Spleen (tissue), 11 donors: ENCODE measurements around the gene CENPM. TPM values are rescaled to one million over a fixed set of nuclear protein-coding genes. Genes with fewer than 3 reads are reported as not detected.
A peak's percentile ranks its signal among the peaks of the same experiment; 100 is the strongest.

Experiments used
- DNase-seq: peaks from one replicate; pipeline ENCODE4 v3.0.0-alpha.2; 2020
- H3K27ac ChIP-seq, 8 donors: fragments of 200-600 bp; sonication (generic) in 7 of 8; 1 replicate in 4 of 8; 2 replicates in 4 of 8; pipeline versions ENCODE4 v1.5.0 to v1.8.0; 2016 to 2021; ENCODE audit warnings: inconsistent platforms in 4 of 8, mild to moderate bottlenecking in 4 of 8, moderate library complexity in 1 of 8
- H3K27me3 ChIP-seq, 7 donors: fragments of 200-600 bp; sonication (generic) in 6 of 7; replicated peaks in 1 of 7; 1 replicate in 4 of 7; 2 replicates in 3 of 7; pipeline versions ENCODE4 v1.5.0 to v1.8.0; 2016 to 2021; ENCODE audit warnings: inconsistent platforms in 3 of 7, mild to moderate bottlenecking in 1 of 7
- H3K36me3 ChIP-seq, 6 donors: fragments of 200-600 bp; sonication (generic) in 5 of 6; 1 replicate in 4 of 6; 2 replicates in 2 of 6; pipeline versions ENCODE4 v1.5.0 to v1.8.0; 2016 to 2021; ENCODE audit warnings: inconsistent platforms in 2 of 6
- H3K4me1 ChIP-seq, 6 donors: fragments of 200-600 bp; sonication (generic) in 5 of 6; 1 replicate in 3 of 6; 2 replicates in 3 of 6; pipeline versions ENCODE4 v1.5.0 to v1.8.0; 2016 to 2021; ENCODE audit warnings: inconsistent platforms in 3 of 6
- H3K4me3 ChIP-seq, 8 donors: fragments of 200-600 bp; sonication (generic) in 7 of 8; 1 replicate in 4 of 8; 2 replicates in 4 of 8; pipeline versions ENCODE4 v1.5.0 to v1.8.0; 2016 to 2021; ENCODE audit warnings: inconsistent platforms in 4 of 8, mild to moderate bottlenecking in 4 of 8, moderate library complexity in 2 of 8
- H3K9me3 ChIP-seq, 8 donors: fragments of 200-600 bp; sonication (generic) in 7 of 8; 1 replicate in 4 of 8; 2 replicates in 4 of 8; pipeline versions ENCODE4 v1.5.0 to v1.8.0; 2016 to 2021; ENCODE audit warnings: inconsistent platforms in 4 of 8
- POLR2A ChIP-seq, 3 donors: fragments of 450-650 bp; IDR thresholded peaks; one replicate each; pipeline ENCODE4 v1.5.1; 2017; ENCODE audit warnings: antibody characterized with exemption in 3 of 3, mild to moderate bottlenecking in 1 of 3
- POLR2AphosphoS5 ChIP-seq, 3 donors: sonication (generic); formaldehyde crosslinking; IDR thresholded peaks; one replicate each; pipeline ENCODE4 v1.5.1; 2017; ENCODE audit warnings: antibody characterized with exemption in 3 of 3
- WGBS, 5 donors: extraction: QIAGEN DNeasy Blood & Tissue Kit in 3 of 5; methylation state at CpG; one replicate each; pipeline versions ENCODE4 v1.1.5 to v1.1.7; 2013 to 2018; 5-methylcytosine and 5-hydroxymethylcytosine counted together
- intact Hi-C: fragments of 100-400 bp; cut with DNase I; formaldehyde crosslinking; loops from one replicate; pipeline ENCODE4 v1.15.0; 2023; ENCODE audit warnings: low total_unique reads
- polyA plus RNA-seq, 3 donors: library from polyadenylated mRNA; stranded (reverse); fragments of 200-250 nt; gene quantifications; one replicate each; pipeline ENCODE4 v1.2.1, GENCODE V29; 2013
- total RNA-seq, 7 donors: library from RNA; depleted of rRNA in 3 of 7; stranded (reverse); fragments of >200 nt in 3 of 7; fragmentation: NEBNext Ultra II Directional in 4 of 7; extraction: Animal tissue kit (Norgen Biotek cat#: 25700) in 4 of 7; gene quantifications; one replicate each; pipeline versions ENCODE4 v1.1.0 to v1.2.1, GENCODE V29; 2016 to 2021
- TF ChIP-seq, protein P1 (sequence below), 11 experiments: fragments of 200-600 bp in 7 of 11; fragments of 450-650 bp in 4 of 11; sonication (generic) in 4 of 11; IDR thresholded peaks in 8 of 11; conservative IDR thresholded peaks in 3 of 11; 1 replicate in 7 of 11; 2 replicates in 4 of 11; pipeline versions ENCODE4 v1.4.0 to v1.8.0; 2016 to 2021; ENCODE audit warnings: antibody characterized with exemption in 11 of 11, inconsistent platforms in 4 of 11, mild to moderate bottlenecking in 1 of 11
- donor health status: healthy with polysubstance abuse.
- donor health status: DM: no; HTN: no; CAD: no; lungs with moderate emphysema.
- donor health status: DM: no; HTN: no; CAD: no.
- donor health status: Bipolar disorder and iron deficiency.
- donor health status: healthy.
- donor health status: DM: no; HTN: no; CAD: no.
- donor health status: DM: yes; HTN: yes; CAD: no.

CENPM gene
- total and polyA plus RNA-seq, 10 donors, result 3.3 to 63.1 (median 15.4) TPM

GRCh38 chr22:41932353-41932752 is 14.6 kb downstream of the CENPM start:
- DNase-seq, result peak; percentile 76
- Histone ChIP-seq H3K27me3 (peaks cover 0 to 1% (median 0%) of the 10 kb centered on the region in 7 donors), H3K36me3 (peaks cover 0 to 8% (median 0%) of the 10 kb centered on the region in 6 donors), H3K4me3 (no peak overlapping the region), H3K9me3 (no peaks in the 10 kb centered on the region), H3K4me1 (peaks cover 0 to 100% (median 72%) of the 10 kb centered on the region in 6 donors), H3K27ac (peak overlapping the region in 5 of 8 donors; percentile 27 to 95 (median 90))
- intact Hi-C loops, result no loop called here
- TF ChIP-seq POLR2AphosphoS5 (IDR thresholded peaks at IDR 0.05), result no peak
- WGBS, 5 donors, result 91 to 100% (median 94%) methylated on average over 4 to 12 of the region's 12 CpGs

GRCh38 chr22:41931701-41932269 is 15.2 kb downstream of the CENPM start:
- intact Hi-C loops, result no loop called here
- H3K9me3 ChIP-seq, result no peaks in the 10 kb centered on the region
- peak overlapping the region in 7 of 8 donors; percentile 22 to 95 (median 89) for H3K27ac ChIP-seq
- peak; percentile 65 for DNase-seq
- H3K4me3 ChIP-seq, result no peak overlapping the region
- WGBS, 5 donors, result 59 to 78% (median 73%) methylated on average over 10 of the region's 10 CpGs
- H3K27me3 ChIP-seq, result peaks cover 0 to 7% (median 2%) of the 10 kb centered on the region in 7 donors
- no peak for TF ChIP-seq POLR2A (IDR thresholded peaks at IDR 0.05)
- peak in 2 of 3 donors; percentile 56 to 67 for TF ChIP-seq POLR2AphosphoS5 (IDR thresholded peaks at IDR 0.05)
- TF ChIP-seq, protein P1, sequence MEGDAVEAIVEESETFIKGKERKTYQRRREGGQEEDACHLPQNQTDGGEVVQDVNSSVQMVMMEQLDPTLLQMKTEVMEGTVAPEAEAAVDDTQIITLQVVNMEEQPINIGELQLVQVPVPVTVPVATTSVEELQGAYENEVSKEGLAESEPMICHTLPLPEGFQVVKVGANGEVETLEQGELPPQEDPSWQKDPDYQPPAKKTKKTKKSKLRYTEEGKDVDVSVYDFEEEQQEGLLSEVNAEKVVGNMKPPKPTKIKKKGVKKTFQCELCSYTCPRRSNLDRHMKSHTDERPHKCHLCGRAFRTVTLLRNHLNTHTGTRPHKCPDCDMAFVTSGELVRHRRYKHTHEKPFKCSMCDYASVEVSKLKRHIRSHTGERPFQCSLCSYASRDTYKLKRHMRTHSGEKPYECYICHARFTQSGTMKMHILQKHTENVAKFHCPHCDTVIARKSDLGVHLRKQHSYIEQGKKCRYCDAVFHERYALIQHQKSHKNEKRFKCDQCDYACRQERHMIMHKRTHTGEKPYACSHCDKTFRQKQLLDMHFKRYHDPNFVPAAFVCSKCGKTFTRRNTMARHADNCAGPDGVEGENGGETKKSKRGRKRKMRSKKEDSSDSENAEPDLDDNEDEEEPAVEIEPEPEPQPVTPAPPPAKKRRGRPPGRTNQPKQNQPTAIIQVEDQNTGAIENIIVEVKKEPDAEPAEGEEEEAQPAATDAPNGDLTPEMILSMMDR (IDR thresholded peaks at IDR 0.05 in 8 of 11, conservative IDR thresholded peaks at IDR 0.05 in 3 of 11), result no peak
- peaks cover 0 to 2% (median 0%) of the 10 kb centered on the region in 6 donors for H3K36me3 ChIP-seq
- peaks cover 0 to 100% (median 74%) of the 10 kb centered on the region in 6 donors for H3K4me1 ChIP-seq

GRCh38 chr22:41929418-41929810 is 17.5 kb downstream of the CENPM start:
- peak overlapping the region in 7 of 8 donors; percentile 22 to 99 (median 92) for H3K27ac ChIP-seq
- no peaks in the 10 kb centered on the region for H3K9me3 ChIP-seq
- H3K4me1 ChIP-seq, result peaks cover 3 to 100% (median 77%) of the 10 kb centered on the region in 6 donors
- H3K27me3 ChIP-seq, result peaks cover 0 to 28% (median 20%) of the 10 kb centered on the region in 7 donors
- intact Hi-C loops, result no loop called here
- peaks cover 0 to 5% (median 0%) of the 10 kb centered on the region in 6 donors for H3K36me3 ChIP-seq
- DNase-seq, result peak; percentile 67
- H3K4me3 ChIP-seq, result no peak overlapping the region
- no peak for TF ChIP-seq POLR2A (IDR thresholded peaks at IDR 0.05)
- TF ChIP-seq POLR2AphosphoS5 (IDR thresholded peaks at IDR 0.05), result no peak
- TF ChIP-seq, protein P1 (IDR thresholded peaks at IDR 0.05 in 8 of 11, conservative IDR thresholded peaks at IDR 0.05 in 3 of 11), result no peak
- WGBS, 5 donors, result 61 to 79% (median 75%) methylated on average over 7 to 8 of the region's 8 CpGs

DNA sequence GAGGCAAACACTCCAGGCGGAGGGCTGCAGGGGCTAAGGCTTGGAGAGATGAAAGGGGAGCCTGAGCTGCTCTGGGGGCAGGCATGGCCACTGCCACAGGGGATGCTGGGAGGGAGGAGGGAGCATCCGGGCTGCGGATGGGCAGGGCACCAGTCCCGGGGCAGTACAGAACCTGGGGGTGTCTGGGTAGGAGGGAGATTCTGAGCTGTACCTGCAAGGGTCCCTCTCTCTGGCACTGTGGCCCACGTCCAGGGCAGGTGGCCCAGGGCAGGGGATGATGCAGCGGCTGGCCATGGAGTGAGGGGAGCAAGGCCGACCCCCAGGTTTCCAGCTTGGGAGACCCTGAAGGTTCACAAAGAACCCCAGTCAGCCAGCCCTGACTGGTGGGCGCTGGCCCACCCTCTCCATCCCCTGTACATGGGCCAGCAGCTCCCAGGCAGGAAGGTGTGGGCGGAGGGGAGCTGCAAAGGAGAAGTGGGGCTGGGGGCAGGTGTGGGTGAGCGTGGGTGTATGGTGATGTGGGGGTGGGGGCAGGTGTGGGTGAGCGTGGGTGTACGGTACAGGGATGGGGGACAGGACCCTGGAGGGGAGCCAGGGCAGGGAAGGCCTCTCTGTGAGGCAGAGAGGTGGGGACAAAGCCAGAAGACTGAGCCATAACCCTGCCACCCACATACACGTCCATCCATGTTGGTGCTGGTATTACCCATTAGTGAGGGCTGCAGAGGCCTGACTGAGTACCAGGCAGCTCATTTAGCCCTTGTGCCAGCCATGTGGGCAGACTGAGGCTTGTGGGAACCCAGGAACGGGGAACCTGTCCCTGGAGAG is 18.1 kb downstream of the CENPM start:
- no peaks in the 10 kb centered on the region for H3K9me3 ChIP-seq
- WGBS, 5 donors, result 59 to 70% (median 67%) methylated on average over 13 to 14 of the region's 14 CpGs
- intact Hi-C loops, result no loop called here
- H3K4me1 ChIP-seq, result peaks cover 3 to 100% (median 76%) of the 10 kb centered on the region in 6 donors
- TF ChIP-seq POLR2A (IDR thresholded peaks at IDR 0.05) (no peak), POLR2AphosphoS5 (IDR thresholded peaks at IDR 0.05) (peak in 2 of 3 donors; percentile 36 to 41)
- peak overlapping the region in 7 of 8 donors; percentile 51 to 99 (median 92) for H3K27ac ChIP-seq
- DNase-seq, result peak; percentile 83
- H3K27me3 ChIP-seq, result peaks cover 0 to 33% (median 20%) of the 10 kb centered on the region in 7 donors
- H3K4me3 ChIP-seq, result peak overlapping the region in 1 of 8 donors; percentile 4
- peaks cover 0 to 5% (median 0%) of the 10 kb centered on the region in 6 donors for H3K36me3 ChIP-seq
